Measurements from ENCODE around the gene CASZ1. TPM values are rescaled to one million over a fixed set of nuclear protein-coding genes. Genes with fewer than 3 reads are reported as not detected.

CASZ1 gene
- total and polyA plus RNA-seq, 9 of the 15 experiments (the other 6 are each of a cell fraction or from before 2014, with no cell fraction given): 0.01 to 4.0 (median 0.76) TPM; not detected in 1

DNA sequence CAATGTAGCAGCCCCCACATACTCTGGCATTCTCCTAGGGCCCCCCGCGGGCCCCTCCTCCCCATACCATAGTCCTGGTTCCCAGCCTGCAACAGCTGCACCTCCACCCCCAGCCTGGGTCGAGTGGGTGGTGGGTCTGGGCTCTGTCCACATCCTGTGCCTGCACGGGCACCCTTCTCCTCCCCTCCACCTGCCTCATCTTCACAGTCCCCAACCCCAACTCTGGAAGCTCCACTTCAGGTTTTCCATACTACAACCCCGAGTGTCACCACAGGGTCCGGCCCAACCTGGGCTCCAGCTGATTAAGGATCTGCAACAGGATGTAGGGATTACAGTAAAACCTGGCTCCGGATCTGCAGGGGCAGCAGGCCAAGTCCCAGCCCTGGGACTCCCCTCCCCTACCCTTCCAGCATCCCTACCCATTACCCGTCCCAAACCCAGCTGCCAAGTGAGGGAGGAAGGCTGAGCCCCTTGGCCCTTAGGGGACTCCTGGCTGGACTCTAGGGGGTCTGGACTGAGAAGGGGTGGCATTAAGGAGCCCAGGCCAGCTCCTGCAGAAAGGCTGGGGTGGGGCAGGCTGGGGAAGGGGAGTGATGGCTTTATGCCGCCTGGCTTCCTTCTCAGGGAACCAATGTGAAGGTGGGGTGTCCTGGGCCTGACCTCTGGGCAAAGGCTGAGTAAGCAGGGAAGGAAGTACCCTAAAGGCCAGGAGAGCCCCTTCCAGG, 116.8 kb downstream of the CASZ1 start (continued):
- TF ChIP-seq XRCC5 (IDR thresholded peaks at IDR 0.05; ENCODE audit: low read depth, low read length) (0 out of 2 replicates have a peak, but pooled peaks have one; percentile 55), ZBTB8A (IDR thresholded peaks at IDR 0.05; ENCODE audit: partially characterized antibody) (no peak), POLR2AphosphoS5 (IDR thresholded peaks at IDR 0.05; ENCODE audit: control insufficient read depth, insufficient read depth, low read depth, low read length) (no peak), JUND (IDR thresholded peaks at IDR 0.05; ENCODE audit: borderline replicate concordance, low read depth, low read length) (peak; percentile 54; the same call in 1 of the 2 replicates), JUND (tag; IDR thresholded peaks at IDR 0.05; ENCODE audit: borderline replicate concordance, low read depth, low read length) (no peak), RERE (CRISPR knock-in tag; IDR thresholded peaks at IDR 0.05; ENCODE audit: borderline replicate concordance) (no peak), ZNF212 (CRISPR knock-in tag; IDR thresholded peaks at IDR 0.05) (no peak), ZBTB2 (IDR thresholded peaks at IDR 0.05) (no peak), ATF7 (IDR thresholded peaks at IDR 0.05) (no peak; the same call in 1 of the 2 replicates), DACH1 (IDR thresholded peaks at IDR 0.05; ENCODE audit: partially characterized antibody) (peak; percentile 53), ADNP (tag; IDR thresholded peaks at IDR 0.05) (no peak), CTBP1 (IDR thresholded peaks at IDR 0.05; ENCODE audit: borderline replicate concordance) (peak; percentile 33; the same call in 1 of the 2 replicates), CREBBP (IDR thresholded peaks at IDR 0.05; ENCODE audit: low read depth, low read length) (no peak), NUFIP1 (IDR thresholded peaks at IDR 0.05; ENCODE audit: partially characterized antibody) (peak; percentile 96)
- TF ChIP-seq, protein P1, sequence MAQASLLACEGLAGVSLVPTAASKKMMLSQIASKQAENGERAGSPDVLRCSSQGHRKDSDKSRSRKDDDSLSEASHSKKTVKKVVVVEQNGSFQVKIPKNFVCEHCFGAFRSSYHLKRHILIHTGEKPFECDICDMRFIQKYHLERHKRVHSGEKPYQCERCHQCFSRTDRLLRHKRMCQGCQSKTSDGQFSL (CRISPR knock-in tag; IDR thresholded peaks at IDR 0.05): peak; percentile 31; the same call in 1 of the 2 replicates
- TF ChIP-seq, protein P1 (tag; IDR thresholded peaks at IDR 0.05): no peak
